ENCODE data around the gene IL22RA2. TPM values are rescaled to one million over a fixed set of nuclear protein-coding genes. Genes with fewer than 3 reads are reported as not detected.

Gene IL22RA2
- total and polyA plus RNA-seq, 4 donors = 0.02 to 0.20 TPM; not detected in 2

GRCh38 chr6:137177611-137178010, 4.2 kb upstream of the IL22RA2 start:
- 100% methylated on average over 1 of the region's 1 CpG for WGBS, 2 donors
- DNase-seq = no peak

GRCh38 chr6:137176729-137177128, 3.3 kb upstream of the IL22RA2 start:
- ATAC-seq (ENCODE audit: insufficient read depth, low FRiP score) = no peak
- no peak overlapping the region for H3K27ac ChIP-seq (ENCODE audit: low read depth in 1 of 2, low read length in 1 of 2)
- peaks cover 0 to 3% (median 0%) of the 10 kb centered on the region in 5 donors for H3K4me1 ChIP-seq (ENCODE audit: control insufficient read depth in 5 of 5, insufficient read depth in 5 of 5, low read length in 5 of 5)
- DNase-seq = no peak
- H3K9me3 ChIP-seq (ENCODE audit: control insufficient read depth in 4 of 4, insufficient read depth in 3 of 4, low read length in 3 of 4) = peaks cover 0 to 11% (median 3%) of the 10 kb centered on the region in 4 donors
- no peak for TF ChIP-seq CTCF (IDR thresholded peaks at IDR 0.05; ENCODE audit: control extremely low read depth, extremely low read depth)
- WGBS, 2 donors = 92 to 96% methylated on average over 5 of the region's 5 CpGs
- no peak overlapping the region for H3K9ac ChIP-seq (ENCODE audit: insufficient read depth in 1 of 2, low read length in 2 of 2)
- no peaks in the 10 kb centered on the region for H3K36me3 ChIP-seq (ENCODE audit: control insufficient read depth in 4 of 4, insufficient read depth in 4 of 4, low read length in 4 of 4)
- H3K4me3 ChIP-seq = no peak overlapping the region
- H3K27me3 ChIP-seq (ENCODE audit: control insufficient read depth in 3 of 3, insufficient read depth in 3 of 3, low read length in 2 of 3) = no peaks in the 10 kb centered on the region

More at GRCh38 chr6:137177611-137178010, 4.2 kb upstream of the IL22RA2 start:
- H3K9me3 ChIP-seq (ENCODE audit: control insufficient read depth in 4 of 4, insufficient read depth in 3 of 4, low read length in 3 of 4) = peaks cover 0 to 16% (median 7%) of the 10 kb centered on the region in 4 donors
- H3K27me3 ChIP-seq (ENCODE audit: control insufficient read depth in 3 of 3, insufficient read depth in 3 of 3, low read length in 2 of 3) = no peaks in the 10 kb centered on the region
- no peak overlapping the region for H3K27ac ChIP-seq (ENCODE audit: low read depth in 1 of 2, low read length in 1 of 2)
- ATAC-seq (ENCODE audit: insufficient read depth, low FRiP score) = no peak
- no peak overlapping the region for H3K9ac ChIP-seq (ENCODE audit: insufficient read depth in 1 of 2, low read length in 2 of 2)
- H3K4me1 ChIP-seq (ENCODE audit: control insufficient read depth in 5 of 5, insufficient read depth in 5 of 5, low read length in 5 of 5) = peaks cover 0 to 3% (median 0%) of the 10 kb centered on the region in 5 donors
- H3K36me3 ChIP-seq (ENCODE audit: control insufficient read depth in 4 of 4, insufficient read depth in 4 of 4, low read length in 4 of 4) = no peaks in the 10 kb centered on the region
- TF ChIP-seq CTCF (IDR thresholded peaks at IDR 0.05; ENCODE audit: control extremely low read depth, extremely low read depth) = no peak
- H3K4me3 ChIP-seq = no peak overlapping the region

- H3K4me3 ChIP-seq = no peak overlapping the region
- ATAC-seq (ENCODE audit: insufficient read depth, low FRiP score) (no peak), DNase-seq (no peak)
- 96 to 97% methylated on average over 1 of the region's 1 CpG for WGBS, 2 donors
- no peaks in the 10 kb centered on the region for H3K36me3 ChIP-seq (ENCODE audit: control insufficient read depth in 4 of 4, insufficient read depth in 4 of 4, low read length in 4 of 4)
- H3K27ac ChIP-seq (ENCODE audit: low read depth in 1 of 2, low read length in 1 of 2) = no peak overlapping the region
- H3K9ac ChIP-seq (ENCODE audit: insufficient read depth in 1 of 2, low read length in 2 of 2) = no peak overlapping the region
- no peak for TF ChIP-seq CTCF (IDR thresholded peaks at IDR 0.05; ENCODE audit: control extremely low read depth, extremely low read depth)
- H3K4me1 ChIP-seq (ENCODE audit: control insufficient read depth in 5 of 5, insufficient read depth in 5 of 5, low read length in 5 of 5) = peaks cover 0 to 3% (median 0%) of the 10 kb centered on the region in 5 donors
- peaks cover 0 to 5% (median 3%) of the 10 kb centered on the region in 4 donors for H3K9me3 ChIP-seq (ENCODE audit: control insufficient read depth in 4 of 4, insufficient read depth in 3 of 4, low read length in 3 of 4)
- no peaks in the 10 kb centered on the region for H3K27me3 ChIP-seq (ENCODE audit: control insufficient read depth in 3 of 3, insufficient read depth in 3 of 3, low read length in 2 of 3)
Measured at GRCh38 chr6:137175868-137176245, 2.4 kb upstream of the IL22RA2 start.

Measured in lung (tissue), 12 donors.